ENCODE results near the gene RBCK1. TPM values are rescaled to one million over a fixed set of nuclear protein-coding genes. Genes with fewer than 3 reads are reported as not detected.

RBCK1 gene
- total and polyA plus RNA-seq, 10 of the 15 experiments (the other 5 are each of a cell fraction or from before 2014, with no cell fraction given): 14.1 to 99.7 (median 76.0) TPM

DNA sequence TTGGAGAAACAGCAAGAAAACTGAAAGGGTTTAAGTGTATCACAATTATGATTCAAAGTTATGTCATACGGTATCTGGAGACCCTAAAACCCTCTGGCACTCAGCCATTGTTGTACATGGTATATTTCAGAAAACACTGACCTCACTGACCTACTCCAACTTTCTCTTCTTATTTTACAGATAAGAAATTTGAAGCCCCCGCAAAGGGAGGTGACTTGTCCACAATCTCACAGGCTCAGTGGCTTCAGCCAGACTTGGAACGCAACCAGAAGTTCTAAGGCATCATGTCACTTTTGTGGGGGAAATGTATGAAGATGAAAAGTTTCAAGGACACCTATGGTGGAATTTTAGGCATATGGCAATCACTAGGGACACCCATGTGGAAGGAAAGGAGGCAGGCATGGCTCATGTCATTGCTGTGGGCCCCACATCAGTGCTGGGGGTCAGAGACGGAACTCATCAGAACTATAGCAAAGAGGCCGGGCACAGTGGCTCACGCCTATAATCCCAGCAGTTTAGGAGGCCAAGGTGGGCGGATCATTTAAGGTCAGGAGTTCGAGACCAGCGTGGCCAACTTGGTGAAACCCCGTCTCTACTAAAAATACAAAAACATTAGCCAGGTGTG, 32.7 kb upstream of the RBCK1 start:
- RAD21 ChIA-PET (ENCODE audit: unreplicated experiment): no interaction called here
- no peak for FAIRE-seq

DNA sequence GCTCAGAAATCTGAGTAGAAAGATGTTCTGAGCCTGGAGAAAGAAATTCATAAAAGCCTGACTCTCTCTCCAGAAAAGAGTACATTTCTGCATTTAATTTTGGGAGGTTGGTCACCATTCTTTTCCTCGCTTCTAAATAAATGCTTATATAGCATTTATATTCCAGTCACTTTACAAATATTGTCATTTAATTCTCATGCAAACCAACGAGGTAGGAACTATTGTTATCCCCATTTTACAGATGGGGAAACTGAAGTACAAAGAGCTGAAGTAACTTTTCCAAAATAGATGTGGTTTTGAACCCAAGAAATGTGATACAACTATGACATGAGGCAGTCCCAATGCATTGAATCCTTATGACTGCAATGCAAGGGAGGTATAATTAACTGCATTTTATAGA, 32.0 kb upstream of the RBCK1 start:
- CTCF ChIA-PET: no interaction called here
- TF ChIP-seq, protein P1, sequence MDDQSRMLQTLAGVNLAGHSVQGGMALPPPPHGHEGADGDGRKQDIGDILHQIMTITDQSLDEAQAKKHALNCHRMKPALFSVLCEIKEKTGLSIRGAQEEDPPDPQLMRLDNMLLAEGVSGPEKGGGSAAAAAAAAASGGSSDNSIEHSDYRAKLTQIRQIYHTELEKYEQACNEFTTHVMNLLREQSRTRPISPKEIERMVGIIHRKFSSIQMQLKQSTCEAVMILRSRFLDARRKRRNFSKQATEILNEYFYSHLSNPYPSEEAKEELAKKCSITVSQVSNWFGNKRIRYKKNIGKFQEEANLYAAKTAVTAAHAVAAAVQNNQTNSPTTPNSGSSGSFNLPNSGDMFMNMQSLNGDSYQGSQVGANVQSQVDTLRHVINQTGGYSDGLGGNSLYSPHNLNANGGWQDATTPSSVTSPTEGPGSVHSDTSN (IDR thresholded peaks at IDR 0.05; ENCODE audit: insufficient replicate concordance, low read depth, low read length): no peak
- no peak for TF ChIP-seq SP1 (IDR thresholded peaks at IDR 0.05; ENCODE audit: low read depth, low read length)
- TF ChIP-seq, protein P2, sequence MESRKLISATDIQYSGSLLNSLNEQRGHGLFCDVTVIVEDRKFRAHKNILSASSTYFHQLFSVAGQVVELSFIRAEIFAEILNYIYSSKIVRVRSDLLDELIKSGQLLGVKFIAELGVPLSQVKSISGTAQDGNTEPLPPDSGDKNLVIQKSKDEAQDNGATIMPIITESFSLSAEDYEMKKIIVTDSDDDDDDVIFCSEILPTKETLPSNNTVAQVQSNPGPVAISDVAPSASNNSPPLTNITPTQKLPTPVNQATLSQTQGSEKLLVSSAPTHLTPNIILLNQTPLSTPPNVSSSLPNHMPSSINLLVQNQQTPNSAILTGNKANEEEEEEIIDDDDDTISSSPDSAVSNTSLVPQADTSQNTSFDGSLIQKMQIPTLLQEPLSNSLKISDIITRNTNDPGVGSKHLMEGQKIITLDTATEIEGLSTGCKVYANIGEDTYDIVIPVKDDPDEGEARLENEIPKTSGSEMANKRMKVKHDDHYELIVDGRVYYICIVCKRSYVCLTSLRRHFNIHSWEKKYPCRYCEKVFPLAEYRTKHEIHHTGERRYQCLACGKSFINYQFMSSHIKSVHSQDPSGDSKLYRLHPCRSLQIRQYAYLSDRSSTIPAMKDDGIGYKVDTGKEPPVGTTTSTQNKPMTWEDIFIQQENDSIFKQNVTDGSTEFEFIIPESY (IDR thresholded peaks at IDR 0.05): no peak
- TF ChIP-seq, protein P3, sequence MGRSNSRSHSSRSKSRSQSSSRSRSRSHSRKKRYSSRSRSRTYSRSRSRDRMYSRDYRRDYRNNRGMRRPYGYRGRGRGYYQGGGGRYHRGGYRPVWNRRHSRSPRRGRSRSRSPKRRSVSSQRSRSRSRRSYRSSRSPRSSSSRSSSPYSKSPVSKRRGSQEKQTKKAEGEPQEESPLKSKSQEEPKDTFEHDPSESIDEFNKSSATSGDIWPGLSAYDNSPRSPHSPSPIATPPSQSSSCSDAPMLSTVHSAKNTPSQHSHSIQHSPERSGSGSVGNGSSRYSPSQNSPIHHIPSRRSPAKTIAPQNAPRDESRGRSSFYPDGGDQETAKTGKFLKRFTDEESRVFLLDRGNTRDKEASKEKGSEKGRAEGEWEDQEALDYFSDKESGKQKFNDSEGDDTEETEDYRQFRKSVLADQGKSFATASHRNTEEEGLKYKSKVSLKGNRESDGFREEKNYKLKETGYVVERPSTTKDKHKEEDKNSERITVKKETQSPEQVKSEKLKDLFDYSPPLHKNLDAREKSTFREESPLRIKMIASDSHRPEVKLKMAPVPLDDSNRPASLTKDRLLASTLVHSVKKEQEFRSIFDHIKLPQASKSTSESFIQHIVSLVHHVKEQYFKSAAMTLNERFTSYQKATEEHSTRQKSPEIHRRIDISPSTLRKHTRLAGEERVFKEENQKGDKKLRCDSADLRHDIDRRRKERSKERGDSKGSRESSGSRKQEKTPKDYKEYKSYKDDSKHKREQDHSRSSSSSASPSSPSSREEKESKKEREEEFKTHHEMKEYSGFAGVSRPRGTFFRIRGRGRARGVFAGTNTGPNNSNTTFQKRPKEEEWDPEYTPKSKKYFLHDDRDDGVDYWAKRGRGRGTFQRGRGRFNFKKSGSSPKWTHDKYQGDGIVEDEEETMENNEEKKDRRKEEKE (IDR thresholded peaks at IDR 0.05): no peak
- no peak overlapping the region for H3K4me2 ChIP-seq (ENCODE audit: control insufficient read depth, insufficient read depth)
- H3K36me3 ChIP-seq (ENCODE audit: control insufficient read depth in 2 of 2, insufficient read depth in 2 of 2, low read length in 1 of 2): no peaks in the 10 kb centered on the region
- 0% methylated on average over 2 of the region's 2 CpGs for WGBS (ENCODE audit: insufficient coverage, insufficient replicate concordance, low lambda C conversion rate, missing lambda C conversion rate)
- no peaks in the 10 kb centered on the region for H4K20me1 ChIP-seq (ENCODE audit: control insufficient read depth, insufficient read depth)
- no peak overlapping the region for H2AFZ ChIP-seq (ENCODE audit: control insufficient read depth, low read depth, low read length)
- peaks cover 12% of the 10 kb centered on the region for H3K4me1 ChIP-seq (ENCODE audit: control insufficient read depth, insufficient read depth, low read length)
- no peak for FAIRE-seq
- no peak overlapping the region for H3K4me3 ChIP-seq
- in situ Hi-C loops (cut with MboI) (no loop called here), intact Hi-C loops (cut with micrococcal nuclease; ENCODE audit: unreplicated experiment) (no loop called here)
- H3K27me3 ChIP-seq (replicated peaks in 1 of 2; ENCODE audit: control insufficient read depth in 2 of 2, insufficient read depth in 2 of 2, low read length in 1 of 2): no peaks in the 10 kb centered on the region
- RAD21 ChIA-PET (ENCODE audit: unreplicated experiment): no interaction called here
- no peaks in the 10 kb centered on the region; the same call in 1 of the 2 replicates for H3K79me2 ChIP-seq (ENCODE audit: control insufficient read depth, insufficient read depth, low read length)
- BruUV-seq (replicated peaks): no TSS peak
- no peaks in the 10 kb centered on the region for H3K9me3 ChIP-seq (replicated peaks; ENCODE audit: control insufficient read depth, insufficient read depth, low read length)
- no peak overlapping the region for H3K9ac ChIP-seq (ENCODE audit: control insufficient read depth, insufficient read depth, low read length)
- SMC1A ChIA-PET (ENCODE audit: uncharacterized antibody, unreplicated experiment): no interaction called here
- POLR2A ChIA-PET: no interaction called here
- DNase-seq (ENCODE audit: low read depth, low spot score): no peak
- no peak for ATAC-seq
- H3K27ac ChIP-seq (ENCODE audit: control insufficient read depth, insufficient read depth): no peak overlapping the region

More for the DNA sequence above, 32.7 kb upstream of the RBCK1 start:
- ChIA-PET SMC1A (ENCODE audit: uncharacterized antibody, unreplicated experiment) (interaction anchor here (0.7 kb wide), 1 partner anchor 13 kb away, joined by 3 read pairs; no protein-coding TSS in a partner anchor), POLR2A (no interaction called here), CTCF (no interaction called here)
- Histone ChIP-seq H3K79me2 (ENCODE audit: control insufficient read depth, insufficient read depth, low read length) (no peaks in the 10 kb centered on the region; the same call in 1 of the 2 replicates), H3K36me3 (ENCODE audit: control insufficient read depth in 2 of 2, insufficient read depth in 2 of 2, low read length in 1 of 2) (no peaks in the 10 kb centered on the region), H3K4me2 (ENCODE audit: control insufficient read depth, insufficient read depth) (no peak overlapping the region), H3K4me1 (ENCODE audit: control insufficient read depth, insufficient read depth, low read length) (peaks cover 12% of the 10 kb centered on the region), H3K4me3 (no peak overlapping the region), H4K20me1 (ENCODE audit: control insufficient read depth, insufficient read depth) (no peaks in the 10 kb centered on the region), H2AFZ (ENCODE audit: control insufficient read depth, low read depth, low read length) (no peak overlapping the region), H3K27me3 (replicated peaks in 1 of 2; ENCODE audit: control insufficient read depth in 2 of 2, insufficient read depth in 2 of 2, low read length in 1 of 2) (no peaks in the 10 kb centered on the region), H3K9me3 (replicated peaks; ENCODE audit: control insufficient read depth, insufficient read depth, low read length) (no peaks in the 10 kb centered on the region), H3K9ac (ENCODE audit: control insufficient read depth, insufficient read depth, low read length) (no peak overlapping the region), H3K27ac (ENCODE audit: control insufficient read depth, insufficient read depth) (no peak overlapping the region)
- no peak for DNase-seq (ENCODE audit: low read depth, low spot score)
- intact Hi-C loops (cut with micrococcal nuclease; ENCODE audit: unreplicated experiment) (no loop called here), in situ Hi-C loops (cut with MboI) (no loop called here)
- WGBS (ENCODE audit: insufficient coverage, insufficient replicate concordance, low lambda C conversion rate, missing lambda C conversion rate): 72% methylated on average over 10 of the region's 10 CpGs
- TF ChIP-seq CHD2 (IDR thresholded peaks at IDR 0.05; ENCODE audit: borderline replicate concordance, low read depth, low read length): no peak
- TF ChIP-seq ATF7 (IDR thresholded peaks at IDR 0.05; ENCODE audit: low read depth): no peak
- no peak for TF ChIP-seq HDGF (IDR thresholded peaks at IDR 0.05)
- no peak for TF ChIP-seq STAT3 (IDR thresholded peaks at IDR 0.05; ENCODE audit: low read depth, low read length)
- TF ChIP-seq ZBED1 (IDR thresholded peaks at IDR 0.05; ENCODE audit: borderline replicate concordance): no peak
- TF ChIP-seq ZNF274 (IDR thresholded peaks at IDR 0.05; ENCODE audit: insufficient read depth, insufficient read length): no peak
- TF ChIP-seq HDAC2 (IDR thresholded peaks at IDR 0.05): no peak
- TF ChIP-seq, protein P4, sequence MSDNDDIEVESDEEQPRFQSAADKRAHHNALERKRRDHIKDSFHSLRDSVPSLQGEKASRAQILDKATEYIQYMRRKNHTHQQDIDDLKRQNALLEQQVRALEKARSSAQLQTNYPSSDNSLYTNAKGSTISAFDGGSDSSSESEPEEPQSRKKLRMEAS (IDR thresholded peaks at IDR 0.05; ENCODE audit: low read depth, low read length): no peak
- TF ChIP-seq MYB (IDR thresholded peaks at IDR 0.05; ENCODE audit: borderline replicate concordance, low read depth, low read length): no peak
- BruUV-seq (replicated peaks): no TSS peak
- no peak for ATAC-seq

Data from GM12878 (cell line).